LNCaP clone FGC (cell line): ENCODE measurements around the gene RABL3.
"Not testable (repeated sequence)": the region's sequence is repeated elsewhere in the genome, so short reads cannot be mapped to it uniquely, and the experiment has no call there.

Experiments
- DNase-seq: peaks from one replicate; pipeline ENCODE4 v3.0.0-alpha.2; 2011; ENCODE audit warnings: low read depth
- H3K4me3 ChIP-seq: 2 replicates; pipeline ENCODE4 v1.5.1; 2011; ENCODE audit warnings: mild to moderate bottlenecking, low read depth, low read length, control low read depth
- TF ChIP-seq, protein P1 (sequence below): IDR thresholded peaks from 2 replicates; pipeline ENCODE4 v1.5.1; 2012; ENCODE audit warnings: mild to moderate bottlenecking; ENCODE audit not compliant: control insufficient read depth, insufficient read depth; ENCODE audit errors: extremely low read depth

RABL3 gene

DNA sequence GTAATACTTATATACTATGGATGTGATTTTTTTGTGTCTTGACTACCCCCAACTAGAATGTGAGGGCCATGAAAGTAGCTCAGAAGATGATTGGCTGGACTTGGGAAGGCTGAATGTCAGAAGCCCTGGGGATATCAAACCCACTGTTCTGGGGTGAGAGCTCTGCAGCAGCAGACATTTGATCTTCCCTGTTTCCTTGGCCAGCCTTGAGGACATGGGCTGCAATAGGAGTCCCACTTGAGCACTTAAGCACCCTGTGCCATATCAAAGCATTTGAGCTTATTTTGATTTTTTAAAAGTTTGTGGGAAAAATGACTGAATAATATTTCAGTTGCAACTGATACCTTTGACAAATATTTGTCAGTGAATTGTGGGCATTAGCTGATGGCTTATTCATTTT, 21.9 kb upstream of the RABL3 start:
- H3K4me3 ChIP-seq, result no peak overlapping the region
- TF ChIP-seq, protein P1, sequence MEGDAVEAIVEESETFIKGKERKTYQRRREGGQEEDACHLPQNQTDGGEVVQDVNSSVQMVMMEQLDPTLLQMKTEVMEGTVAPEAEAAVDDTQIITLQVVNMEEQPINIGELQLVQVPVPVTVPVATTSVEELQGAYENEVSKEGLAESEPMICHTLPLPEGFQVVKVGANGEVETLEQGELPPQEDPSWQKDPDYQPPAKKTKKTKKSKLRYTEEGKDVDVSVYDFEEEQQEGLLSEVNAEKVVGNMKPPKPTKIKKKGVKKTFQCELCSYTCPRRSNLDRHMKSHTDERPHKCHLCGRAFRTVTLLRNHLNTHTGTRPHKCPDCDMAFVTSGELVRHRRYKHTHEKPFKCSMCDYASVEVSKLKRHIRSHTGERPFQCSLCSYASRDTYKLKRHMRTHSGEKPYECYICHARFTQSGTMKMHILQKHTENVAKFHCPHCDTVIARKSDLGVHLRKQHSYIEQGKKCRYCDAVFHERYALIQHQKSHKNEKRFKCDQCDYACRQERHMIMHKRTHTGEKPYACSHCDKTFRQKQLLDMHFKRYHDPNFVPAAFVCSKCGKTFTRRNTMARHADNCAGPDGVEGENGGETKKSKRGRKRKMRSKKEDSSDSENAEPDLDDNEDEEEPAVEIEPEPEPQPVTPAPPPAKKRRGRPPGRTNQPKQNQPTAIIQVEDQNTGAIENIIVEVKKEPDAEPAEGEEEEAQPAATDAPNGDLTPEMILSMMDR, result no peak
- no peak for DNase-seq

DNA sequence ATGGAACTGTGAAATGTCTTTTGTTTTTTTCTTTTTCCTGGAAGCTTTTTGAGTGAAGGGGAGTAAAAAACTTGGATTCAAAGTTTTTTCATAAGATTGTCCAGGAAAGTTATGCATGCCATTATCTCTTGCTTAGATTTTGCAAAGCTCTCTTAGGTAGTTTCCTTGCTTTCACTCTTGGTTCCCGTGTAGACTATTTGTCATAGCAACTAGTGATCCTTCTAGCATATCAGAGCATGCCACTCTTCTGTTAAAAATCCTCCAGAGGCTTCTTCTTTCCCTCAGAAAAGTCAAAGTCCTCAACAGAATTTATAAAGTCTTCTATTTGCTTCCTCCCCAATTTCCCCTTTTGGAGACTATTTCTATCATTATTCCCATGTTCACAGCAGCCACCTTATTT, 21.3 kb upstream of the RABL3 start:
- no peak for DNase-seq
- no peak overlapping the region for H3K4me3 ChIP-seq
- TF ChIP-seq, protein P1, result no peak

DNA sequence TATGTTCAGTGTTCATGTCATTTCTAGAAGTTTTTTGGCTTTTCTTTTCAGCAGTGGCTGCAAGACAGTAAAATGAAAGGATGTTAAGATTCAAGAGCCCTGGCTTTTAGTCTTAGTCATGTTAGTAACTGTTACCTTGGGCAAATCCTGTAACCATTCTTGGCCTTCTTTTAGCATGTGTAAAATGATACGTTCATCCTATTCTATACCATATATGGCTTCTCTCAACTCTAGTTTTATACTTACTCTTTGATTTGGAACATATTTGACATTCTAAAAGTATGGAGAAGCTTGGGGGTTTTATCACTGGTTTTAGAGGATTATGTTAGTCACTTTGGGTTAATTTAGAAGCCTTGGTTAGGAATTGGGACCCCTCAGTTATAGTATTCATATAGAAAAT, 20.3 kb upstream of the RABL3 start:
- TF ChIP-seq, protein P1, result no peak
- H3K4me3 ChIP-seq, result no peak overlapping the region
- DNase-seq, result no peak

DNA sequence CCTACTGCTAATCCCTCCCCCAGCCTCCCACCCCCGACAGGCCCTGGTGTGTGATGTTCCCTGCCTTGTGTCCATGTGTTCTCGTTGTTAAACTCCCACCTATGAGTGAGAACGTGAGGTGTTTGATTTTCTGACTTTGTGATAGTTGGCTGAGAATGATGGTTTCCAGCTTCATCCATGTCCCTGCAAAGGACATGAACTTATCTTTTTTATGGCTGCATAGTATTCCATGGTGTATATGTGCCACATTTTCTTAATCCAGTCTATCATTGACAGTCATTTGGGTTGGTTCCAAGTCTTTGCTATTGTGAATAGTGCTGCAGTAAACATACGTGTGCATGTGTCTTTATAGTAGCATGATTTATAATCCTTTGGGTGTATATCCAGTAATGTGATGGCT, 16.2 kb upstream of the RABL3 start:
- DNase-seq, result not testable (repeated sequence)

DNA sequence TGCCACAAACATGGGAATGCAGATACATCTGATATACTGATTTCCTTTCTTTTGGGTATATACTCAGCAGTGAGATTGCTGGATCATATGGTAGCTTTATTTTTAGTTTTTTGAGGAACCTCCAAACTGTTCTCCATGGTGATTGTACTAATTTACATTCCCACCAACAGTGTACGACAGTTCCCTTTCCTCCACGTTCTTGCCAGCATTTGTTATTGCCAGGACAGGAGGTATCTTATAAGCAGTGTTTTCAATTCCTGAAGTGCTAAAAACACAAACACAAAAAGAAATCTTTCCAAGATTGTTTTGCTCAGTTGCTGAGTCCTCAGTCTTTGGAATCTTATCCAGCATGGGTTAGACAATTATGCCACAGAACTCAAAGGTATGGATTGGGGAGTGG, 13.7 kb upstream of the RABL3 start:
- no peak for DNase-seq
- no peak overlapping the region for H3K4me3 ChIP-seq
- TF ChIP-seq, protein P1, result no peak

More for the DNA sequence above, 16.2 kb upstream of the RABL3 start:
- not testable (repeated sequence) for H3K4me3 ChIP-seq

DNA sequence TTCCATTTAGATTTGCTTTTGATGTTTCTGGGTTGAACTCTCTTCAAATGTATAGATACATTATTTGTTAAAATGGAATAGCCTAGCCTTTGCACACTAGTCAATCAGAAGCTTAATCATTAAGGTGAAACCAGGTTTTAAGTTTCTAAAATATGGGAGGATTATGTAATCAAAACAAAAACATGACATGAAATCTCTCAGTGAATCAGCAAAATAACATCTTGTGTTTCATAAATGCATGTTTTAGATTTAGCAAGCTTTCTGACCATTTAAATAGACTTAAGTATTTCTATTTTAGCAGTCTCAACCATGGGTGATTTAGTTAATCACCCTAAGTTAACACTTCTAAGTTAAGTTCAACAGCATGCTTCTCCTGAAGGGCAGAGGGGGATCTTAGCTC, 11.5 kb upstream of the RABL3 start:
- DNase-seq, result no peak
- no peak overlapping the region for H3K4me3 ChIP-seq
- TF ChIP-seq, protein P1, result no peak

DNA sequence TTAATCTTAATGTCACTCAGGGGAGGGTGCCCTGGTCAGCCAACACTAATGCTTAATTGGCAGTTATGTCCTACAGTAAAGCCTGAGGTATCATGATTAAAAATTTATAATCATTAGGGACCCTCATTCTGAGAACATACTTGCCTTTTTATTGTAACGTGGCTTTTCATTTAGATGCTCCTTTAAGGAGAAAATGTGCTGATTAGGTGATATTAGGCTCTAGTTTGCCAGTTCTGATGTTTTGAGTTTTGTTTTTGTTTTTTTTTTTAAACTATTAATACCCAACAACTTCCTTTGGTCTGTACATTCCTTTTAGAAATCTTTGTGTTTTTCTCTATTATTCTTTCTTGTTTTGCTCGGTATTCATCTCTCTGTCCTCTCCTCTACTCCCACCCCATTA, 10.5 kb upstream of the RABL3 start:
- DNase-seq, result no peak
- no peak overlapping the region for H3K4me3 ChIP-seq
- TF ChIP-seq, protein P1, result no peak
